ENCODE results near the gene DNAI1. TPM values are rescaled to one million over a fixed set of nuclear protein-coding genes. Genes with fewer than 3 reads are reported as not detected.

Gene DNAI1
- polyA plus RNA-seq, 1 of the 3 experiments (the other 2 are of a cell fraction): 0.46 TPM

DNA sequence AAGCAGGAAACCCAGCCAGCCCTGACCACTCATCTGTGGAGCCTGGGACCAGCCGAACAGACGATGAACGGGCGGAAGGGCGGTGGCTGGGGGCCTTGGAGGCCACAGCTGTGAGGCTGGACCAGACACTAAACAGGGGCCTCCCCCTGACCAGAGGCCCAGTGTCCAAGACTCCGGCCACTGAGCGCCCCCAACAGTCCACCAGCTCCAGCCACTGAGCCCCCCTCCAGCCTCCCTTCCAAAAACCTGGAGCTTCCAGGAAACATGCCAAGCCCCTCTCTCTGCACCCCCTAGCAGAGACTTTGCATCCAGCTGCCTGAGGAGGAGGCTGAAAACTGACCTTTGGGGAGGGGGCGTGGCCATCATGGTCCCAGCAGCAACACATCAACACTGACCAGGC, 107.7 kb downstream of the DNAI1 start:
- 85% methylated on average over 3 of the region's 8 CpGs for WGBS (ENCODE audit: low lambda C conversion rate)
- Histone ChIP-seq H3K4me3 (ENCODE audit: low read depth in 2 of 2, low read length in 1 of 2) (no peak overlapping the region), H3K9ac (no peak overlapping the region), H3F3A (replicated peaks; ENCODE audit: insufficient read depth) (no peaks in the 10 kb centered on the region), H3K9me2 (no peaks in the 10 kb centered on the region), H2AFZ (ENCODE audit: low read depth) (no peak overlapping the region), H3K27me3 (ENCODE audit: insufficient read depth) (no peaks in the 10 kb centered on the region; the same call in 1 of the 2 replicates), H3K4me1 (ENCODE audit: control insufficient read depth in 1 of 2, insufficient read depth in 2 of 2, low read depth in 1 of 2, low read length in 1 of 2) (peaks cover 0 to 70% of the 10 kb centered on the region in 2 experiments; a peak in 2 of 4 replicates), H3K4me2 (no peak overlapping the region), H3K36me3 (replicated peaks in 1 of 2; ENCODE audit: control insufficient read depth in 1 of 2, insufficient read depth in 2 of 2, low read length in 1 of 2) (no peaks in the 10 kb centered on the region), H3K9me3 (no peaks in the 10 kb centered on the region), H4K20me1 (ENCODE audit: insufficient read depth) (no peaks in the 10 kb centered on the region), H3K27ac (ENCODE audit: low read depth in 2 of 2, low read length in 1 of 2) (peak overlapping the region in 1 of 2 experiments; percentile 94; a peak in 2 of 4 replicates), H3K79me2 (ENCODE audit: insufficient read depth) (no peaks in the 10 kb centered on the region)
- DNase-seq: peak; percentile 38
- TF ChIP-seq, protein P1, sequence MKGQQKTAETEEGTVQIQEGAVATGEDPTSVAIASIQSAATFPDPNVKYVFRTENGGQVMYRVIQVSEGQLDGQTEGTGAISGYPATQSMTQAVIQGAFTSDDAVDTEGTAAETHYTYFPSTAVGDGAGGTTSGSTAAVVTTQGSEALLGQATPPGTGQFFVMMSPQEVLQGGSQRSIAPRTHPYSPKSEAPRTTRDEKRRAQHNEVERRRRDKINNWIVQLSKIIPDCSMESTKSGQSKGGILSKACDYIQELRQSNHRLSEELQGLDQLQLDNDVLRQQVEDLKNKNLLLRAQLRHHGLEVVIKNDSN (IDR thresholded peaks at IDR 0.05; ENCODE audit: borderline replicate concordance, low read depth): no peak
- TF ChIP-seq JUND (IDR thresholded peaks at IDR 0.05) (no peak), ELF1 (IDR thresholded peaks at IDR 0.05) (no peak), RXRA (IDR thresholded peaks at IDR 0.05; ENCODE audit: borderline replicate concordance, low read depth) (no peak), SMC3 (IDR thresholded peaks at IDR 0.05; ENCODE audit: low read depth, low read length) (no peak), CHD2 (IDR thresholded peaks at IDR 0.05; ENCODE audit: low read length, partially characterized antibody) (no peak), TEAD4 (IDR thresholded peaks at IDR 0.05; ENCODE audit: borderline replicate concordance, insufficient read depth) (no peak), FOXJ3 (CRISPR knock-in tag; IDR thresholded peaks at IDR 0.05) (no peak), FOXM1 (IDR thresholded peaks at IDR 0.05; ENCODE audit: low read depth) (no peak)
- TF ChIP-seq, protein P2, sequence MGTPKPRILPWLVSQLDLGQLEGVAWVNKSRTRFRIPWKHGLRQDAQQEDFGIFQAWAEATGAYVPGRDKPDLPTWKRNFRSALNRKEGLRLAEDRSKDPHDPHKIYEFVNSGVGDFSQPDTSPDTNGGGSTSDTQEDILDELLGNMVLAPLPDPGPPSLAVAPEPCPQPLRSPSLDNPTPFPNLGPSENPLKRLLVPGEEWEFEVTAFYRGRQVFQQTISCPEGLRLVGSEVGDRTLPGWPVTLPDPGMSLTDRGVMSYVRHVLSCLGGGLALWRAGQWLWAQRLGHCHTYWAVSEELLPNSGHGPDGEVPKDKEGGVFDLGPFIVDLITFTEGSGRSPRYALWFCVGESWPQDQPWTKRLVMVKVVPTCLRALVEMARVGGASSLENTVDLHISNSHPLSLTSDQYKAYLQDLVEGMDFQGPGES (IDR thresholded peaks at IDR 0.05; ENCODE audit: low read depth, low read length): no peak
- ChIA-PET POLR2A (interaction anchor here (0.7 kb wide), 1 partner anchor 13 kb away, joined by 3 read pairs; no protein-coding TSS in a partner anchor), CTCF (interaction anchor here (0.6 to 5.9 kb wide), 8 partner anchors 11 to 134 kb away, joined by 3 to 59 read pairs (median 4); no protein-coding TSS in a partner anchor)

DNA sequence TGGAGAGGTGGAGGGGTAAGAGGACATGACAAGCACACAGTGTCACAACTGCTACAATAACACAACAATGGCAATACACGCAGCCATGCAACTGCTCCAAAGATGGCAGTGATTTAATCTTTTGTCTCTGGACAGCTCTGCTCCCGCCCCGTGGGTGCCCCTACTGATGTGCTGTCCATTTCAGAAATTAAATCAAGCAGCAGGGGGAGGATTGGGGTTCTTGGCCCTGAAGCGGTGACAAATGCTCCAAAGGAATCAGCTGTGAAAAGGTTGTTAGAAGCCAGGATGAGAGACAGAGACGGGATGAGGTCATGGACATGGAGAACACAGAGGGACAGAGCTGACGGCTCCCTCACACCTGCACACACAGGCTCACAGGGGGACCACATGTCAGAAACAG, 108.4 kb downstream of the DNAI1 start:
- H3K27ac ChIP-seq (ENCODE audit: low read depth in 2 of 2, low read length in 1 of 2): peak overlapping the region in 1 of 2 experiments; percentile 94; a peak in 2 of 4 replicates
- CTCF ChIA-PET: interaction anchor here (0.6 to 5.9 kb wide), 9 partner anchors 12 to 188 kb away, joined by 3 to 59 read pairs (median 3); no protein-coding TSS in a partner anchor
- no peaks in the 10 kb centered on the region for H3K9me2 ChIP-seq
- H3K27me3 ChIP-seq (ENCODE audit: insufficient read depth): no peaks in the 10 kb centered on the region; the same call in 1 of the 2 replicates
- no peak overlapping the region for H2AFZ ChIP-seq (ENCODE audit: low read depth)
- no peaks in the 10 kb centered on the region for H4K20me1 ChIP-seq (ENCODE audit: insufficient read depth)
- TF ChIP-seq FOXM1 (IDR thresholded peaks at IDR 0.05; ENCODE audit: low read depth): no peak
- peak; percentile 73 for TF ChIP-seq FOXJ3 (CRISPR knock-in tag; IDR thresholded peaks at IDR 0.05)
- TF ChIP-seq TCF12 (IDR thresholded peaks at IDR 0.05): no peak
- TF ChIP-seq GATA2 (CRISPR knock-in tag; IDR thresholded peaks at IDR 0.05): peak; percentile 79
- TF ChIP-seq RAD21 (IDR thresholded peaks at IDR 0.05; ENCODE audit: low read length): peak; percentile 24; the same call in 1 of the 2 replicates
- TF ChIP-seq MXI1 (IDR thresholded peaks at IDR 0.05; ENCODE audit: low read depth, low read length): peak; percentile 75
- TF ChIP-seq EP300 (IDR thresholded peaks at IDR 0.05; ENCODE audit: borderline replicate concordance in 1 of 2, low read depth in 1 of 2, low read length in 1 of 2): peak in 1 of 2 experiments; percentile 72; a peak in 1 of 4 replicates
- TF ChIP-seq CHD2 (IDR thresholded peaks at IDR 0.05; ENCODE audit: low read length, partially characterized antibody): peak; percentile 66
- no peaks in the 10 kb centered on the region for H3K36me3 ChIP-seq (replicated peaks in 1 of 2; ENCODE audit: control insufficient read depth in 1 of 2, insufficient read depth in 2 of 2, low read length in 1 of 2)
- no peak overlapping the region for H3K9ac ChIP-seq
- WGBS (ENCODE audit: low lambda C conversion rate): 40% methylated on average over 6 of the region's 6 CpGs
- no peak overlapping the region for H3K4me2 ChIP-seq
- no peak overlapping the region for H3K4me3 ChIP-seq (ENCODE audit: low read depth in 2 of 2, low read length in 1 of 2)
- H3K4me1 ChIP-seq (ENCODE audit: control insufficient read depth in 1 of 2, insufficient read depth in 2 of 2, low read depth in 1 of 2, low read length in 1 of 2): peaks cover 0 to 70% of the 10 kb centered on the region in 2 experiments; a peak in 2 of 4 replicates
- H3F3A ChIP-seq (replicated peaks; ENCODE audit: insufficient read depth): no peaks in the 10 kb centered on the region
- POLR2A ChIA-PET: interaction anchor here (0.7 kb wide), 1 partner anchor 13 kb away, joined by 3 read pairs; no protein-coding TSS in a partner anchor
- no peaks in the 10 kb centered on the region for H3K79me2 ChIP-seq (ENCODE audit: insufficient read depth)
- H3K9me3 ChIP-seq: no peaks in the 10 kb centered on the region
- peak; percentile 79 for DNase-seq
